ENCODE measurements around the gene FOXP1.

Gene FOXP1

GRCh38 chr3:71102111-71102983 is 481.2 kb downstream of the FOXP1 start:
- no peak for DNase-seq (ENCODE audit: low read depth in 3 of 3)

GRCh38 chr3:71101626-71102025 is 481.9 kb downstream of the FOXP1 start:
- DNase-seq (ENCODE audit: low read depth in 3 of 3) = no peak

GRCh38 chr3:71101014-71101413 is 482.5 kb downstream of the FOXP1 start:
- DNase-seq (ENCODE audit: low read depth in 3 of 3) = no peak

GRCh38 chr3:71099997-71100719 is 483.4 kb downstream of the FOXP1 start:
- no peak for DNase-seq (ENCODE audit: low read depth in 3 of 3)

DNA sequence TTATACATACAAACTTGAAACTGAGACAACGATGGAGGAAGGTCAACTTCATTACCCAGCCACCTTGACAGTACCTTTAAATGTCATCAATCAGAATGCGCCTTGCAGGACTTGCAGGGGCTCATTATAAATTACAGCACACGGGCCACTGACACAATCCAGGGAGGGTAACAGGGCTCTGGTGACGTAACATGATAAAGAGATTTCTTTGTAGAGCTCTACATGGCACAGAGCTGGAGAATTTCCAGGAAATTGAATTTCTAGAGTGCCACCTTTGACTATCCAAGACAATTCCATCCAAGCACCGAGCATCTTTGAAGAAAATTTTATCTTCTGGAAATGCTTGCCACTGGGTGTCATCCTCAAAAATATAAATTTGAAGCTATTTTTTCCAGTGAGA is 486.0 kb downstream of the FOXP1 start:
- no peak for DNase-seq (ENCODE audit: low read depth in 3 of 3)

DNA sequence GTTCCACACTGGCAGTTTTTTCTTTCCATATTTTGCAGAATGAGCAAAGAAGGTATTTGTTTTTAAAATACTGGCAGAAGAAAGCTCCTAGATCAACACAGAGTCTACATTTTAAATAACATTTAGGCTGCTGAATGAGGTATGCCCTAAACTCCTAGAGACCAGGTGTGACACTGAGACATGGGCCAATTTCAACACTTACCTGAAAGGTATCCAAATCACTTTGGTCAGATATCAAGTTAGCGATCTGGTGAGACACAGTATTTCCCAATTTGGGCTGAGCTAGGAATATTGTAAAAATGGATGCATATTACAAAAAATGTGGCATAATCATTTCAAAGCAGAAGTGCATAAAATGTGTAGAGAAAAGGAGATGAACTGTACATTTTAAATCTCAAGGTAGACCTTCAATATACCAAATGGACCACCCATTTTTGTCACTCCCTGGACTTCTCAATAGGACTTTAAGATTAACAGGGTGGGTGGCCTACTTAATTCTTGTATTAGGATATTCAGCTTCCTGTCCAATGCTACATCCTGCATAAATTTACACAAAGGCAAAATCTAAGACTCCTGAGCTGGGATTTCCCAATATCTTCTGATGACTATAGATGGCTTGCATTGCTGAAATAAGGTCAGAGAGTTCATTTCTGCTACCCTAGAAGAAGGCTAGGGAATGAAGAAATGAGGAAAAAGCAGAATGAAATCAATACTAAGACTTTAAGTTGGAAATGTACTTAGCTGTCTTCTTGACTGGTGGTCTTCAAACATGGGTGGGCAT is 487.8 kb downstream of the FOXP1 start:
- DNase-seq (ENCODE audit: low read depth in 3 of 3) = no peak

GRCh38 chr3:71094658-71095209 is 488.8 kb downstream of the FOXP1 start:
- DNase-seq (ENCODE audit: low read depth in 3 of 3) = no peak

DNA sequence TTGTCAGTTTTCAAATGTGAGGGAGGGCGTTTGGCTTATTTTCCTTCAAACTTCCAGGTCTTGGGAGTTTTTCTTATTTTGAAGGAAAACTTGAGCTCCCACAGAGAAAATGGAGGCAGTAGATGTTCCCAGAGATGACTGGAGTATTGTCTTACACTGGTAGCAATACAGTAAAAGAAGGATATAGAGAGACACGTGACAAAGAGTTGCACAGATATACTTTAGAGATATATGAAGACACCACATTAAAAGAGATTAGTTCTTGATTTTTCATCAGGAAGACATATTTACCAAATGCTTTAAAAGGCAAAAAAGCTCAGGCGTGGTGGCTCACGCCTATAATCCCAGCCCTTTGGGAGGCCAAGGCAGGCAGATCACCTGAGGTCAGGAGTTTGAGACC is 490.9 kb downstream of the FOXP1 start:
- no peak for DNase-seq (ENCODE audit: low read depth in 3 of 3)

- no peak for DNase-seq (ENCODE audit: low read depth in 3 of 3)
Measured at GRCh38 chr3:71090207-71090606, 493.3 kb downstream of the FOXP1 start.

DNA sequence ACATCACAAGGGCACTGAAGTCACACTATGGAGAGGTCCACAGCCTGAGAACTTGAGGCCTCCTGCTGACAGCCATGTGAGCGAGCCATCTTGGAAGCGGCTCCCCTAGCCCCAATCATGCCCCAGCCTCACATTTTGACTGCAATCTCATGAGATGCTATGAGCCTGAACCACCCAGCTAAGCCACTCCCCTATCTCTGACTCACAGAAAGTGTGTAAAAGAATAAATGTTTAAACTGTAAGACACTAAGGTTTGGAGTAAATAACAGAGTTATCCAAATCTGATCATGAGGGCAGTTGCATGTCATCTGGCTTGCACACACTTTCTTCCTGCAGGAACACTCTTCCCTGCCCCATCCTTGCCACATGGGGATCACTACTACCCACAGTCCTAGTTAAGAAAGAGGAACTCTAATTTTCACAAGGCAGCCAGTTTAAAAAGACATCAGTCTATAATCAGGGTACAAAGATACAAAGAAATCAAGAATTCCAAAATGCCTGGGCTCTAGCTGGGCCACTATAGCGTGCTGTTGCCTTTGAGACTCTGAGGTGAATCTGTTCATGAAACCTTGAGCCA is 494.2 kb downstream of the FOXP1 start:
- DNase-seq (ENCODE audit: low read depth in 3 of 3) = no peak

- no peak for DNase-seq (ENCODE audit: low read depth in 3 of 3)
Measured at GRCh38 chr3:71088742-71089141, 494.8 kb downstream of the FOXP1 start.

GRCh38 chr3:71088019-71088708 is 495.4 kb downstream of the FOXP1 start:
- no peak for DNase-seq (ENCODE audit: low read depth in 3 of 3)

- no peak for DNase-seq (ENCODE audit: low read depth in 3 of 3)
Measured at GRCh38 chr3:71087143-71088018, 496.1 kb downstream of the FOXP1 start.

DNA sequence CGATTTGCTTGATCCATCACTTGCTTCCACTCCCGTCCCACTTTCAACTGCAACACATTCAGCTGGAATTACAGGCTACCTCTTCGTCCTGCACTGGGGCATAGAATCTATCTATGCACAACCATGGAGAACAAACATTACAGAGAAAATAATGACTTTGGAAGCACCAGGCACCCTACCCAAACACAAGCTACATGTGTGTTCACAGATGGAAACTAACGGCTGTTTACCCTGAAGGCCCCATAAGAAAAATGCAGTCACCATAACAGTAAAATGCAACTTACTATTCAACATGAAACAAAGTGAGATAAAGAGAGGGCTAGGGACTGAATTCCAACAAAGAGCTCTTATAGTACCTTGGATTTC is 496.8 kb downstream of the FOXP1 start:
- no peak for DNase-seq (ENCODE audit: low read depth in 3 of 3)

- no peak for DNase-seq (ENCODE audit: low read depth in 3 of 3)
Measured at GRCh38 chr3:71083726-71084131, 499.8 kb downstream of the FOXP1 start.

- no peak for DNase-seq (ENCODE audit: low read depth in 3 of 3)
Measured at GRCh38 chr3:71082833-71083232, 500.7 kb downstream of the FOXP1 start.

- DNase-seq (ENCODE audit: low read depth in 3 of 3) = no peak
Measured at GRCh38 chr3:71080517-71081083, 502.9 kb downstream of the FOXP1 start.

DNA sequence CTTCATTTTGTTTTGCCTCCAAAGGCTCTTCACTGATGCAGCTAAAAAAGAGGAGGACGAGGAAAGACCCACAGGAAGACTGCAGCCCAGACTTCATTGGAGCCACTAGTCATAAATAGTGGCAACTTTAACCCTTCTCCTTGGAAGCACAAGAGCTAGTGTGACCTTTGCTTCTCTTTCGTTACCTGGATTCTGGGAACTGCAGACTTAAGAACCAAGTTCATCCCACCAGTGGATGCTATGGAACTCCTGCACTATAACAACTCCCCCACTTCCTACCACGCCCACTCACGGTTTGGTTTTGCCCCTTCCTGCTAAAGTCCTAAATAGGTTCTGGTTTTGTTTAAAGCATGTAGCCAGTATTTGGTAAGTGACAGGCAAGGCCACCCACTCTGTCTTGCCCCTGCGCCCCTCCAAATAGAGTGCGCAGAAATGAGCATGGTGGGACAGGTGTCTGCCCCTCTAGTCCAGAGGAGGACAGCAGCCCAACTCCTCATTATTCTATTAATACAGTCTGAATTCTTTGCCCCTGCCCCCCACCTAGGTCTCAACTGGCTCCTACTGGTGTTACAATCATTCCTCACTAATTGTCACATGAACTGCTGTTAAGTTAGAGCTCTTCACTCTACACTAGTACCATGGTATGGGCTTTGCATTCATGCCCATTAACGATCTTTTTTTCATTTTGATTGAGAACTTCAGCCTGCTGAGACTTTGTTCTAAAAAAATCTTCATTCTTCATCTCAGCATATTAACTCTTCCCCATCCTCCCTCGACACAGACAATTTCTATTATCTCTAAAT is 504.6 kb downstream of the FOXP1 start:
- no peak for DNase-seq (ENCODE audit: low read depth in 3 of 3)

GRCh38 chr3:71078199-71078598 is 505.3 kb downstream of the FOXP1 start:
- no peak for DNase-seq (ENCODE audit: low read depth in 3 of 3)

Measured in stimulated activated CD4-positive, alpha-beta T cell treated with anti-CD3 and anti-CD28 coated beads, TNF-alpha, amount 100 ng/mL, for 48 hours (primary cell).